Right lung (tissue), 5 donors: ENCODE results near the gene COL16A1. TPM values are rescaled to one million over a fixed set of nuclear protein-coding genes. Genes with fewer than 3 reads are reported as not detected.

Source experiments
- DNase-seq, 2 donors: peaks; one replicate each; pipeline ENCODE4 v3.0.0-alpha.2; 2013
- polyA plus RNA-seq, 5 donors: library from polyadenylated mRNA; unstranded; fragments of 120-200 nt; gene quantifications; one replicate each; pipeline versions ENCODE4 v1.2.1 to v1.2.3, GENCODE V29; 2013; ENCODE audit warnings: inconsistent platforms in 1 of 5, low replicate concordance in 1 of 5; ENCODE audit not compliant: insufficient read length in 5 of 5, insufficient read depth in 1 of 5

The COL16A1 gene
- polyA plus RNA-seq, 5 donors: 99.7 to 160 (median 132) TPM

GRCh38 chr1:31689379-31689778, 14.4 kb downstream of the COL16A1 start:
- DNase-seq: no peak

- no peak for DNase-seq
Observed at GRCh38 chr1:31688233-31688918, 15.4 kb downstream of the COL16A1 start.

- no peak for DNase-seq
Observed at GRCh38 chr1:31687601-31688000, 16.2 kb downstream of the COL16A1 start.

- no peak for DNase-seq
Observed at GRCh38 chr1:31685795-31686194, 18.0 kb downstream of the COL16A1 start.

- no peak for DNase-seq
Observed at GRCh38 chr1:31683997-31684396, 19.8 kb downstream of the COL16A1 start.

- DNase-seq: no peak
Observed at GRCh38 chr1:31681415-31681814, 22.4 kb downstream of the COL16A1 start.

- no peak for DNase-seq
Observed at GRCh38 chr1:31679676-31680230, 24.1 kb downstream of the COL16A1 start.

- no peak for DNase-seq
Observed at GRCh38 chr1:31679091-31679490, 24.7 kb downstream of the COL16A1 start.

- no peak for DNase-seq
Observed at GRCh38 chr1:31678681-31679080, 25.1 kb downstream of the COL16A1 start.

- DNase-seq: no peak
Observed at GRCh38 chr1:31677949-31678348, 25.9 kb downstream of the COL16A1 start.

- DNase-seq: no peak
Observed at GRCh38 chr1:31677401-31677800, 26.4 kb downstream of the COL16A1 start.

- no peak for DNase-seq
Observed at GRCh38 chr1:31675756-31676155, 28.1 kb downstream of the COL16A1 start.

GRCh38 chr1:31675161-31675560, 28.7 kb downstream of the COL16A1 start:
- DNase-seq: no peak

GRCh38 chr1:31674626-31675025, 29.2 kb downstream of the COL16A1 start:
- no peak for DNase-seq

- DNase-seq: no peak
Observed at GRCh38 chr1:31673433-31673832, 30.4 kb downstream of the COL16A1 start.

- DNase-seq: no peak
Observed at GRCh38 chr1:31672986-31673385, 30.8 kb downstream of the COL16A1 start.

- no peak for DNase-seq
Observed at GRCh38 chr1:31671561-31672201, 32.1 kb downstream of the COL16A1 start.

GRCh38 chr1:31671147-31671546, 32.7 kb downstream of the COL16A1 start:
- DNase-seq: no peak

- DNase-seq: no peak
Observed at GRCh38 chr1:31670593-31670964, 33.2 kb downstream of the COL16A1 start.

GRCh38 chr1:31669786-31670592, 33.8 kb downstream of the COL16A1 start:
- DNase-seq: peak; percentile 78 to 80

GRCh38 chr1:31669433-31669785, 34.4 kb downstream of the COL16A1 start:
- DNase-seq: no peak

- no peak for DNase-seq
Observed at GRCh38 chr1:31668303-31668883, 35.4 kb downstream of the COL16A1 start.
